PFSK-1 (cell line): Measurements from ENCODE around the gene TMEM42.

Experiments used
- FOXP2 ChIP-seq: optimal IDR thresholded peaks from 2 replicates; pipeline ENCODE3; 2011; ENCODE audit warnings: borderline replicate concordance, control low read depth, inconsistent platforms; ENCODE audit not compliant: insufficient read depth; ENCODE audit errors: extremely low read length, extremely low read depth
- POLR2AphosphoS5 ChIP-seq: IDR thresholded peaks from 2 replicates; pipeline ENCODE4 v1.6.1; 2012; ENCODE audit warnings: low read depth, mild to moderate bottlenecking, control low read depth, low read length, moderate library complexity
- REST ChIP-seq, 2 experiments: IDR thresholded peaks; 2 replicates each; pipeline versions ENCODE4 v1.6.1 to v1.8.0; 2011 to 2012; ENCODE audit warnings: low read depth in 2 of 2, low read length in 2 of 2, control low read depth in 1 of 2, inconsistent platforms in 1 of 2, mild to moderate bottlenecking in 1 of 2, moderate library complexity in 1 of 2; ENCODE audit not compliant: insufficient read depth in 1 of 2
- SIN3A ChIP-seq: IDR thresholded peaks from 2 replicates; pipeline ENCODE4 v1.6.1; 2012; ENCODE audit warnings: mild to moderate bottlenecking, low read length, moderate library complexity, borderline replicate concordance; ENCODE audit not compliant: insufficient read depth
- TAF1 ChIP-seq: IDR thresholded peaks from 2 replicates; pipeline ENCODE4 v1.6.1; 2012; ENCODE audit warnings: low read length, control low read depth, borderline replicate concordance; ENCODE audit not compliant: insufficient read depth

The TMEM42 gene

GRCh38 chr3:44832965-44833364, 28.7 kb upstream of the TMEM42 start:
- TF ChIP-seq SIN3A (no peak), TAF1 (no peak), FOXP2 (no peak), POLR2AphosphoS5 (no peak), REST (IDR thresholded peaks at IDR 0.05; ENCODE audit: insufficient read depth in 1 of 2, low read depth in 2 of 2, low read length in 2 of 2) (no peak)

GRCh38 chr3:44833394-44833793, 28.3 kb upstream of the TMEM42 start:
- TF ChIP-seq TAF1 = no peak
- TF ChIP-seq FOXP2 = no peak
- no peak for TF ChIP-seq REST (IDR thresholded peaks at IDR 0.05; ENCODE audit: insufficient read depth in 1 of 2, low read depth in 2 of 2, low read length in 2 of 2)
- TF ChIP-seq POLR2AphosphoS5 = no peak
- TF ChIP-seq SIN3A = no peak

- TF ChIP-seq FOXP2 = no peak
- TF ChIP-seq SIN3A = no peak
These were observed 26.0 kb upstream of the TMEM42 start for GRCh38 chr3:44835684-44836083.

GRCh38 chr3:44842376-44842775, 19.3 kb upstream of the TMEM42 start:
- TF ChIP-seq FOXP2 (no peak), SIN3A (no peak), REST (IDR thresholded peaks at IDR 0.05; ENCODE audit: insufficient read depth in 1 of 2, low read depth in 2 of 2, low read length in 2 of 2) (no peak)

GRCh38 chr3:44845528-44846520, 15.9 kb upstream of the TMEM42 start:
- TF ChIP-seq SIN3A (no peak), REST (IDR thresholded peaks at IDR 0.05; ENCODE audit: insufficient read depth in 1 of 2, low read depth in 2 of 2, low read length in 2 of 2) (no peak)
